Body of pancreas (tissue), 4 donors: ENCODE results near the gene RCC2.

ENCODE experiments used
- POLR2A ChIP-seq, 3 donors: fragments of 450-650 bp; IDR thresholded peaks; one replicate each; pipeline ENCODE4 v1.6.1; 2016; ENCODE audit warnings: antibody characterized with exemption in 3 of 3, mild to moderate bottlenecking in 2 of 3
- TF ChIP-seq, protein P1 (sequence below), 7 experiments: fragments of 450-650 bp in 4 of 7; fragments of 200-600 bp in 3 of 7; sonication (generic) in 3 of 7; IDR thresholded peaks; one replicate each; pipeline ENCODE4 v1.5.1; 2016 to 2019; ENCODE audit warnings: antibody characterized with exemption in 7 of 7

DNA sequence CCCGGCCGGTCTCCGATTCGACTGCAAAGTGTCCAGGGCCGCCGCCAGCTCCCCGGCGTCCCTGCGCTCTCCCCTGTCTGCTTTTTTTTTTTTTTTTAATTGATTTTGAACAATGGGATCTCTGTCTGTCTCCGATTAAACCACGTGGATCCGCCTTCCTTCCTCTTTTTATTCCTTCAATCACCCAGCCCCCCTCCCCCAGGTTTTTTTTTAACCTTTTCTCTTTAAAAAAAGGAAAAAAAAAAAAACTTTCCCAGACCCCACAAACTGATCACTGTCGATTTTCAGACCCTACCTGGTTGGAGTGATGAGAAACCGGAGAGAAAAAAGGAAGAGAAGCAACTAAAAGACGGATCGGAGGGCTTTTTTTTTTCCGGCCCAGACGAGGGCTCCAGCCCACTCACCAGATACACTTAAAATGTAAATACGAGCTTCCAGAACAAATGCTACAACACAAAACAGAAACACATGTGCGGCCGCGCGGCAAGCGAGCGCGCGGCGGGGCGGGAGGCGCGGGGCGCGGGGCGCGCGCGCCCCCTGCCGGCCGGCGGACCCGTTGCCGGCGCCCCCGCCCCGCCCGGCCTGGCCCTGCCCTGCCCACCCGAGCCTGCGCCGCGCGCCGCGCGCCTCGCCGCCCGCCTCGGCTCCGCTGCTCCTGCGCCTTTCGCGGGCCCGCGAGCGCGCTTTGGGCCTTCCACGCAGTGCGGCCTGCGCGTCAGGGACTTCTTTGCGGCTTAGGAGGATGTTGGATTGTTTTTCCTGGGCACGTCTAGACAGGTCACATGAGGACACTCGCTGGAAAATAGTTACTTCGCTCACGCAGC is at the start of gene RCC2:
- TF ChIP-seq, protein P1, sequence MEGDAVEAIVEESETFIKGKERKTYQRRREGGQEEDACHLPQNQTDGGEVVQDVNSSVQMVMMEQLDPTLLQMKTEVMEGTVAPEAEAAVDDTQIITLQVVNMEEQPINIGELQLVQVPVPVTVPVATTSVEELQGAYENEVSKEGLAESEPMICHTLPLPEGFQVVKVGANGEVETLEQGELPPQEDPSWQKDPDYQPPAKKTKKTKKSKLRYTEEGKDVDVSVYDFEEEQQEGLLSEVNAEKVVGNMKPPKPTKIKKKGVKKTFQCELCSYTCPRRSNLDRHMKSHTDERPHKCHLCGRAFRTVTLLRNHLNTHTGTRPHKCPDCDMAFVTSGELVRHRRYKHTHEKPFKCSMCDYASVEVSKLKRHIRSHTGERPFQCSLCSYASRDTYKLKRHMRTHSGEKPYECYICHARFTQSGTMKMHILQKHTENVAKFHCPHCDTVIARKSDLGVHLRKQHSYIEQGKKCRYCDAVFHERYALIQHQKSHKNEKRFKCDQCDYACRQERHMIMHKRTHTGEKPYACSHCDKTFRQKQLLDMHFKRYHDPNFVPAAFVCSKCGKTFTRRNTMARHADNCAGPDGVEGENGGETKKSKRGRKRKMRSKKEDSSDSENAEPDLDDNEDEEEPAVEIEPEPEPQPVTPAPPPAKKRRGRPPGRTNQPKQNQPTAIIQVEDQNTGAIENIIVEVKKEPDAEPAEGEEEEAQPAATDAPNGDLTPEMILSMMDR (IDR thresholded peaks at IDR 0.05): peak in 3 of 7 experiments; percentile 12 to 73 (median 43)
- peak in 2 of 3 donors; percentile 41 to 53 for TF ChIP-seq POLR2A (IDR thresholded peaks at IDR 0.05)
